ENCODE results near the gene TGM2. TPM values are rescaled to one million over a fixed set of nuclear protein-coding genes. Genes with fewer than 3 reads are reported as not detected.
A peak's percentile ranks its signal among the peaks of the same experiment; 100 is the strongest.

TGM2 gene
- total RNA-seq, 4 donors from 2014 or later, result 14.2 to 52.0 (median 21.7) TPM

- Histone ChIP-seq H3K4me1 (peaks cover 0 to 13% (median 4%) of the 10 kb centered on the region in 4 donors), H3K27me3 (no peaks in the 10 kb centered on the region), H3K9me3 (no peaks in the 10 kb centered on the region), H3K4me3 (no peak overlapping the region), H3K36me3 (no peaks in the 10 kb centered on the region), H3K27ac (peak overlapping the region in 2 of 4 donors; percentile 7 to 18)
- WGBS, 2 donors (ENCODE audit: low coverage in 1 of 2), result 86 to 100% methylated on average over 1 to 5 of the region's 5 CpGs
- in situ Hi-C loops (cut with MboI; ENCODE audit: low pct_ligation_motif_present in 1 of 4, low pct_unique_long_range_greater_than_20kb in 1 of 4, low sequenced_read_pairs in 3 of 4) (loop anchor here in 1 of 4 donors (25.0 kb wide), 1 partner anchor 97 kb away; no protein-coding TSS in a partner anchor), intact Hi-C loops (cut with DNase I; ENCODE audit: low total_unique reads) (no loop called here)
- TF ChIP-seq CTCF (IDR thresholded peaks at IDR 0.05) (no peak), POLR2A (IDR thresholded peaks at IDR 0.05) (no peak), EP300 (IDR thresholded peaks at IDR 0.05; ENCODE audit: low read depth) (no peak), POLR2AphosphoS5 (IDR thresholded peaks at IDR 0.05) (no peak)
- DNase-seq, result no peak
These were observed 5.5 kb downstream of the TGM2 start for GRCh38 chr20:38159566-38159956.

GRCh38 chr20:38158701-38159351 lies 6.2 kb downstream of the TGM2 start:
- H3K4me3 ChIP-seq, result no peak overlapping the region
- peak overlapping the region; percentile 47 to 63 (median 58) for H3K27ac ChIP-seq
- no peak for TF ChIP-seq POLR2A (IDR thresholded peaks at IDR 0.05)
- TF ChIP-seq CTCF (IDR thresholded peaks at IDR 0.05), result no peak
- TF ChIP-seq POLR2AphosphoS5 (IDR thresholded peaks at IDR 0.05), result no peak
- no peak for TF ChIP-seq EP300 (IDR thresholded peaks at IDR 0.05; ENCODE audit: low read depth)
- in situ Hi-C loops (cut with MboI; ENCODE audit: low pct_ligation_motif_present in 1 of 4, low pct_unique_long_range_greater_than_20kb in 1 of 4, low sequenced_read_pairs in 3 of 4) (loop anchor here in 1 of 4 donors (25.0 kb wide), 1 partner anchor 97 kb away; no protein-coding TSS in a partner anchor), intact Hi-C loops (cut with DNase I; ENCODE audit: low total_unique reads) (no loop called here)
- WGBS, 2 donors (ENCODE audit: low coverage in 1 of 2), result 77 to 100% methylated on average over 1 to 14 of the region's 14 CpGs
- no peaks in the 10 kb centered on the region for H3K36me3 ChIP-seq
- no peaks in the 10 kb centered on the region for H3K27me3 ChIP-seq
- no peaks in the 10 kb centered on the region for H3K9me3 ChIP-seq
- H3K4me1 ChIP-seq, result peaks cover 0 to 13% (median 4%) of the 10 kb centered on the region in 4 donors
- DNase-seq, result no peak

- TF ChIP-seq CTCF (IDR thresholded peaks at IDR 0.05) (no peak), POLR2AphosphoS5 (IDR thresholded peaks at IDR 0.05) (no peak), POLR2A (IDR thresholded peaks at IDR 0.05) (no peak)
- in situ Hi-C loops (cut with MboI; ENCODE audit: low pct_ligation_motif_present in 1 of 4, low pct_unique_long_range_greater_than_20kb in 1 of 4, low sequenced_read_pairs in 3 of 4), result loop anchor here in 1 of 4 donors (25.0 kb wide), 1 partner anchor 96 kb away; no protein-coding TSS in a partner anchor
- H3K27ac ChIP-seq, result peak overlapping the region; percentile 47 to 63 (median 58)
These were observed 7.2 kb downstream of the TGM2 start for GRCh38 chr20:38157635-38158495.

More at GRCh38 chr20:38157635-38158495, 7.2 kb downstream of the TGM2 start:
- H3K4me1 ChIP-seq, result peaks cover 3 to 17% (median 6%) of the 10 kb centered on the region in 4 donors
- no peak overlapping the region for H3K4me3 ChIP-seq
- H3K27me3 ChIP-seq, result no peaks in the 10 kb centered on the region
- no peak for DNase-seq
- WGBS, 2 donors (ENCODE audit: low coverage in 1 of 2), result 61 to 78% methylated on average over 5 to 14 of the region's 14 CpGs
- intact Hi-C loops (cut with DNase I; ENCODE audit: low total_unique reads), result no loop called here
- H3K9me3 ChIP-seq, result no peaks in the 10 kb centered on the region
- H3K36me3 ChIP-seq, result no peaks in the 10 kb centered on the region
